ENCODE data around the gene MAP4K2. TPM values are rescaled to one million over a fixed set of nuclear protein-coding genes. Genes with fewer than 3 reads are reported as not detected.

MAP4K2 gene
- total and polyA plus RNA-seq, 2 of the 8 experiments (the other 6 are each of a cell fraction or from before 2014, with no cell fraction given) = 20.1 to 20.7 TPM

DNA sequence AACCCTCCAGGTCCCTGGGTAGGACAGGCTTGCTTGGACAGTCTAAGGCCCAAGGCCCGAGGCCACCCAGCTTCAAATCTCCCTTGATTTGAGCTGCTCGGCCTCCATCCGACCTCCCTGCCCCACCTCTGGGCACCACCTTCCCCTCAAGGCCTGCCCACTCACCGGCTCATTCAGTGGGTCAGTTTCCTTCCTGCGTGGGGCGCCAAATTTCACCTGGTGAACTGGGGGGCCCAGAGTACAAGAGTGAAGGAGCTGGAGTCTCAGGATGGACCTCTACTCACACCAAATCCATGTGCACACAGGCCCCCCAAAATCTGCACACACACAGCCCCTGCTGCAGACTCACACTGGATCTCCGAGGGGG lies 3.8 kb downstream of the MAP4K2 start:
- Histone ChIP-seq H3K9me3 (ENCODE audit: insufficient read depth in 2 of 2, low read depth in 1 of 2, low read length in 1 of 2) (no peaks in the 10 kb centered on the region), H2AFZ (ENCODE audit: low read length) (no peak overlapping the region), H3K9ac (replicated peaks in 1 of 4; ENCODE audit: extremely low read depth in 1 of 4, low read depth in 3 of 4, low read length in 3 of 4) (no peak overlapping the region), H4K5ac (ENCODE audit: insufficient read length, low read depth, low read length) (no peak overlapping the region), H2BK5ac (ENCODE audit: low read depth, low read length) (peak overlapping the region; percentile 35; the same call in 1 of the 2 replicates), H3K4me2 (ENCODE audit: insufficient read depth in 1 of 2, low read depth in 2 of 2, low read length in 2 of 2) (no peak overlapping the region), H2BK12ac (ENCODE audit: low read depth, low read length) (no peak overlapping the region), H3K79me1 (ENCODE audit: low read depth, low read length) (no peaks in the 10 kb centered on the region; the same call in 1 of the 2 replicates), H4K20me1 (replicated peaks in 1 of 2; ENCODE audit: control insufficient read depth in 1 of 2, insufficient read depth in 2 of 2, low read length in 2 of 2) (peaks cover 1 to 2% of the 10 kb centered on the region in 2 experiments), H3K27ac (ENCODE audit: low read depth, low read length) (no peak overlapping the region), H3K4me3 (ENCODE audit: extremely low read depth in 1 of 4, insufficient read depth in 2 of 4, low read depth in 3 of 4, low read length in 4 of 4) (no peak overlapping the region), H3K4ac (replicated peaks; ENCODE audit: insufficient read length, low read depth, low read length) (no peak overlapping the region), H2BK20ac (ENCODE audit: low read length) (no peak overlapping the region), H2AK5ac (ENCODE audit: low read depth, low read length) (no peak overlapping the region), H3K4me1 (replicated peaks in 1 of 4; ENCODE audit: control insufficient read depth in 3 of 4, insufficient read depth in 4 of 4, low read length in 3 of 4) (peaks cover 0 to 8% (median 4%) of the 10 kb centered on the region in 4 experiments; a peak in 5 of 7 replicates), H3K36me3 (ENCODE audit: control insufficient read depth in 2 of 4, insufficient read depth in 4 of 4, low read length in 3 of 4) (peaks cover 0 to 2% (median under 1%) of the 10 kb centered on the region in 4 experiments; a peak in 2 of 8 replicates), H2BK15ac (ENCODE audit: low read length) (no peak overlapping the region), H3K18ac (ENCODE audit: extremely low read depth, low read length) (no peak overlapping the region), H4K91ac (replicated peaks; ENCODE audit: insufficient read length, low read length) (no peak overlapping the region), H3K23ac (ENCODE audit: insufficient read length) (no peak overlapping the region), H3K27me3 (replicated peaks in 1 of 4; ENCODE audit: control insufficient read depth in 3 of 4, extremely low read depth in 1 of 4, insufficient read depth in 3 of 4, low read length in 3 of 4) (no peaks in the 10 kb centered on the region), H4K8ac (ENCODE audit: extremely low read depth, insufficient read depth, low read length) (no peak overlapping the region), H3K14ac (ENCODE audit: insufficient read length) (no peak overlapping the region), H3K23me2 (ENCODE audit: low read depth, low read length) (peaks cover 8% of the 10 kb centered on the region; the same call in 1 of the 2 replicates), H3K56ac (replicated peaks; ENCODE audit: insufficient read length, low read depth, low read length) (no peak overlapping the region), H3K79me2 (ENCODE audit: control insufficient read depth in 1 of 2, insufficient read depth in 2 of 2, low read length in 2 of 2) (no peaks in the 10 kb centered on the region), H2BK120ac (replicated peaks; ENCODE audit: low read depth, low read length) (no peak overlapping the region)
- DNase-seq (ENCODE audit: low read depth in 1 of 2, low spot score in 2 of 2) (no peak), FAIRE-seq (no peak)
- POLR2A ChIA-PET (ENCODE audit: partially characterized antibody) = interaction anchor here (0.7 to 2.7 kb wide), 5 partner anchors 11 to 63 kb away, joined by 3 to 7 read pairs (median 3); no protein-coding TSS in a partner anchor
- CTCF ChIA-PET (ENCODE audit: partially characterized antibody) = interaction anchor here (0.5 to 4.4 kb wide), 11 partner anchors 8 to 738 kb away, joined by 3 to 21 read pairs (median 4); no protein-coding TSS in a partner anchor
- 85% methylated on average over 6 of the region's 7 CpGs; no CpG with 5 or more reads in 1 of the 2 experiments for WGBS, 2 experiments (ENCODE audit: extremely low coverage in 1 of 2, insufficient coverage in 1 of 2, insufficient read length in 1 of 2, insufficient replicate concordance in 2 of 2, low coverage in 1 of 2, low lambda C conversion rate in 2 of 2, missing lambda C conversion rate in 1 of 2)
- TF ChIP-seq RFX5 (IDR thresholded peaks at IDR 0.05; ENCODE audit: borderline replicate concordance, low read depth, low read length) (no peak), MAX (IDR thresholded peaks at IDR 0.05) (no peak), ZNF274 (IDR thresholded peaks at IDR 0.05; ENCODE audit: borderline replicate concordance, extremely low read depth, low read length) (no peak), HDAC2 (IDR thresholded peaks at IDR 0.05; ENCODE audit: borderline replicate concordance in 1 of 2, low read depth in 2 of 2, low read length in 2 of 2) (no peak), MAFK (IDR thresholded peaks at IDR 0.05; ENCODE audit: low read depth, low read length) (no peak)

All from H1 (cell line).